Gastrocnemius medialis (tissue), 4 donors: ENCODE results near the gene FNDC11. TPM values are rescaled to one million over a fixed set of nuclear protein-coding genes. Genes with fewer than 3 reads are reported as not detected.

Experiments
- ATAC-seq, 2 donors: fragments of 150-250 bp; one replicate each; pipeline ENCODE4 v1.9.1; 2016
- DNase-seq, 2 donors: peaks; one replicate each; pipeline ENCODE4 v3.0.0-alpha.2; 2019
- H3K27ac ChIP-seq, 4 donors: fragments of 200-600 bp; sonication (generic); 1 replicate in 1 of 4; 2 replicates in 3 of 4; pipeline ENCODE4 v1.5.1; 2016 to 2018; ENCODE audit warnings: mild to moderate bottlenecking in 2 of 4, moderate library complexity in 1 of 4
- H3K27me3 ChIP-seq, 3 donors: fragments of 200-600 bp; sonication (generic) in 2 of 3; 1 replicate in 1 of 3; 2 replicates in 2 of 3; pipeline versions ENCODE4 v1.5.1 to v1.6.0; 2016 to 2019; ENCODE audit warnings: mild to moderate bottlenecking in 1 of 3, moderate library complexity in 1 of 3
- H3K36me3 ChIP-seq, 2 donors: fragments of 200-600 bp; sonication (generic) in 1 of 2; one replicate each; pipeline ENCODE4 v1.5.1; 2017 to 2018
- H3K4me1 ChIP-seq, 2 donors: fragments of 200-600 bp; sonication (generic) in 1 of 2; one replicate each; pipeline ENCODE4 v1.5.1; 2016 to 2017; ENCODE audit warnings: mild to moderate bottlenecking in 2 of 2
- H3K4me3 ChIP-seq, 4 donors: fragments of 200-600 bp; sonication (generic) in 3 of 4; 1 replicate in 1 of 4; 2 replicates in 3 of 4; pipeline ENCODE4 v1.5.1; 2016 to 2019; ENCODE audit warnings: mild to moderate bottlenecking in 2 of 4
- H3K9me3 ChIP-seq, 3 donors: fragments of 200-600 bp; sonication (generic) in 2 of 3; 1 replicate in 1 of 3; 2 replicates in 2 of 3; pipeline ENCODE4 v1.5.1; 2016 to 2019
- CTCF ChIP-seq, 5 experiments: fragments of 450-650 bp in 3 of 5; fragments of 200-600 bp in 2 of 5; sonication (generic) in 2 of 5; IDR thresholded peaks in 4 of 5; conservative IDR thresholded peaks in 1 of 5; 1 replicate in 4 of 5; 2 replicates in 1 of 5; pipeline ENCODE4 v1.5.1; 2016 to 2019; ENCODE audit warnings: antibody characterized with exemption in 5 of 5, mild to moderate bottlenecking in 3 of 5, moderate library complexity in 3 of 5
- POLR2A ChIP-seq, 2 donors: fragments of 450-650 bp; IDR thresholded peaks; one replicate each; pipeline ENCODE4 v1.6.1; 2017; ENCODE audit warnings: antibody characterized with exemption in 2 of 2, mild to moderate bottlenecking in 2 of 2, moderate library complexity in 2 of 2
- in situ Hi-C, 4 donors: fragments of 200-750 bp; cut with MboI; loops; one replicate each; pipeline versions ENCODE4 v1.15.0 to v1.8.0; 2017; ENCODE audit warnings: low sequenced_read_pairs in 4 of 4
- intact Hi-C: fragments of 100-400 bp; cut with DNase I; formaldehyde crosslinking; loops from one replicate; pipeline ENCODE4 v1.15.1; 2023; ENCODE audit warnings: low total_unique reads
- total RNA-seq, 4 donors: library from RNA; depleted of rRNA; stranded (reverse); fragments of >200 nt; gene quantifications; one replicate each; pipeline versions ENCODE4 v1.1.0 to v1.2.3, GENCODE V29; 2016

FNDC11 gene
- total RNA-seq, 4 donors from 2014 or later: 0.13 TPM; not detected in 3

- Histone ChIP-seq H3K4me3 (no peak overlapping the region), H3K27ac (no peak overlapping the region), H3K36me3 (no peaks in the 10 kb centered on the region), H3K4me1 (peaks cover 12 to 23% of the 10 kb centered on the region in 2 donors), H3K9me3 (no peaks in the 10 kb centered on the region), H3K27me3 (no peaks in the 10 kb centered on the region)
- intact Hi-C loops: no loop called here
- DNase-seq (no peak), ATAC-seq (no peak)
- TF ChIP-seq POLR2A (IDR thresholded peaks at IDR 0.05): no peak
- TF ChIP-seq CTCF (IDR thresholded peaks at IDR 0.05 in 4 of 5, conservative IDR thresholded peaks at IDR 0.05 in 1 of 5): no peak
- in situ Hi-C loops: no loop called here
These were observed 35.6 kb upstream of the FNDC11 start for GRCh38 chr20:63518351-63518861.

GRCh38 chr20:63518946-63519667 lies 34.9 kb upstream of the FNDC11 start:
- Histone ChIP-seq H3K36me3 (no peaks in the 10 kb centered on the region), H3K4me1 (peaks cover 12 to 23% of the 10 kb centered on the region in 2 donors), H3K4me3 (peak overlapping the region; percentile 75 to 88 (median 85)), H3K27ac (peak overlapping the region in 3 of 4 donors; percentile 85 to 92 (median 88)), H3K27me3 (no peaks in the 10 kb centered on the region), H3K9me3 (no peaks in the 10 kb centered on the region)
- in situ Hi-C loops (no loop called here), intact Hi-C loops (no loop called here)
- DNase-seq (no peak), ATAC-seq (no peak)
- TF ChIP-seq POLR2A (IDR thresholded peaks at IDR 0.05): no peak
- TF ChIP-seq CTCF (IDR thresholded peaks at IDR 0.05 in 4 of 5, conservative IDR thresholded peaks at IDR 0.05 in 1 of 5): no peak

GRCh38 chr20:63519668-63520503 lies 34.1 kb upstream of the FNDC11 start:
- Histone ChIP-seq H3K27ac (peak overlapping the region; percentile 85 to 92 (median 87)), H3K4me1 (peaks cover 12 to 23% of the 10 kb centered on the region in 2 donors), H3K27me3 (no peaks in the 10 kb centered on the region), H3K36me3 (no peaks in the 10 kb centered on the region), H3K9me3 (no peaks in the 10 kb centered on the region), H3K4me3 (peak overlapping the region; percentile 75 to 88 (median 85))
- ATAC-seq: peak; percentile 73 to 78
- TF ChIP-seq CTCF (IDR thresholded peaks at IDR 0.05 in 4 of 5, conservative IDR thresholded peaks at IDR 0.05 in 1 of 5) (peak in 4 of 5 experiments; percentile 55 to 71 (median 60)), POLR2A (IDR thresholded peaks at IDR 0.05) (no peak)
- in situ Hi-C loops: no loop called here
- DNase-seq: peak; percentile 46 to 50
- intact Hi-C loops: loop anchor here (1.0 kb wide), 1 partner anchor 24 kb away; no protein-coding TSS in a partner anchor

- DNase-seq (peak; percentile 60 to 73), ATAC-seq (peak; percentile 88 to 90)
- intact Hi-C loops: loop anchor here (1.0 kb wide), 1 partner anchor 24 kb away; no protein-coding TSS in a partner anchor
- H3K9me3 ChIP-seq: no peaks in the 10 kb centered on the region
- H3K4me3 ChIP-seq: peak within 1 kb of the TSS; percentile 75 to 88 (median 85)
- no peaks in the 10 kb centered on the region for H3K36me3 ChIP-seq
- H3K27ac ChIP-seq: peak within 1 kb of the TSS; percentile 85 to 92 (median 87)
- H3K4me1 ChIP-seq: peaks cover 12 to 23% of the 10 kb centered on the region in 2 donors
- in situ Hi-C loops: no loop called here
- peak; percentile 89 to 92 for TF ChIP-seq POLR2A (IDR thresholded peaks at IDR 0.05)
- TF ChIP-seq CTCF (IDR thresholded peaks at IDR 0.05 in 4 of 5, conservative IDR thresholded peaks at IDR 0.05 in 1 of 5): no peak
- H3K27me3 ChIP-seq: no peaks in the 10 kb centered on the region
These were observed 33.4 kb upstream of the FNDC11 start, which contains the start of gene PPDPF for GRCh38 chr20:63520504-63520933. TSS of gene PPDPF (plus strand) at chr20:63520765. CDS start at chr20:63521309, 544 bp downstream.
